Heart left ventricle (tissue), 16 donors: Measurements from ENCODE around the gene PIK3IP1. TPM values are rescaled to one million over a fixed set of nuclear protein-coding genes. Genes with fewer than 3 reads are reported as not detected.

ENCODE experiments used
- ATAC-seq, 4 donors: fragments of 200-7000 bp; cut with Tn5 transposase; one replicate each; pipeline ENCODE4 v1.9.1; 2020 to 2022; ENCODE audit warnings: moderate library complexity in 4 of 4, mild to moderate bottlenecking in 3 of 4, moderate number of reproducible peaks in 1 of 4
- DNase-seq, 5 donors: peaks; one replicate each; pipeline ENCODE4 v3.0.0-alpha.2; 2020
- H3K27ac ChIP-seq, 12 donors: fragments of 200-600 bp; sonication (generic) in 4 of 12; one replicate each; pipeline versions ENCODE4 v1.5.0 to v1.8.0; 2016 to 2022; ENCODE audit warnings: mild to moderate bottlenecking in 2 of 12
- H3K27me3 ChIP-seq, 9 donors: fragments of 200-600 bp; sonication (generic) in 2 of 9; one replicate each; pipeline versions ENCODE4 v1.5.1 to v1.8.0; 2016 to 2022; ENCODE audit warnings: mild to moderate bottlenecking in 3 of 9
- H3K36me3 ChIP-seq, 9 donors: fragments of 200-600 bp; sonication (generic) in 2 of 9; one replicate each; pipeline versions ENCODE4 v1.5.0 to v1.8.0; 2018 to 2022; ENCODE audit warnings: mild to moderate bottlenecking in 2 of 9
- H3K4me1 ChIP-seq, 12 donors: fragments of 200-600 bp; sonication (generic) in 4 of 12; one replicate each; pipeline versions ENCODE4 v1.5.0 to v1.8.0; 2016 to 2022; ENCODE audit warnings: mild to moderate bottlenecking in 3 of 12
- H3K4me3 ChIP-seq, 12 donors: fragments of 200-600 bp; sonication (generic) in 4 of 12; one replicate each; pipeline versions ENCODE4 v1.5.0 to v1.8.0; 2017 to 2022; ENCODE audit warnings: mild to moderate bottlenecking in 9 of 12, moderate library complexity in 4 of 12
- H3K9me3 ChIP-seq, 12 donors: fragments of 200-600 bp; sonication (generic) in 4 of 12; one replicate each; pipeline versions ENCODE4 v1.5.0 to v1.8.0; 2016 to 2022; ENCODE audit warnings: mild to moderate bottlenecking in 1 of 12
- POLR2A ChIP-seq, 2 donors: fragments of 450-650 bp; IDR thresholded peaks; one replicate each; pipeline ENCODE4 v1.6.1; 2017; ENCODE audit warnings: antibody characterized with exemption in 2 of 2, mild to moderate bottlenecking in 2 of 2, moderate library complexity in 2 of 2
- WGBS, 4 donors: extraction: QIAGEN DNeasy Blood & Tissue Kit in 2 of 4; methylation state at CpG; one replicate each; pipeline versions ENCODE4 v1.1.5 to v1.1.7; 2013 to 2018; 5-methylcytosine and 5-hydroxymethylcytosine counted together
- intact Hi-C, 10 donors: fragments of 100-400 bp; cut with DNase I; formaldehyde crosslinking; loops; one replicate each; pipeline versions ENCODE4 v1.11.1 to v1.14.2; 2022
- polyA plus RNA-seq, 2 donors: library from polyadenylated mRNA; stranded (reverse); fragments of 200-250 nt; gene quantifications; one replicate each; pipeline ENCODE4 v1.2.3, GENCODE V29; 2013
- total RNA-seq, 9 donors: library from RNA; depleted of rRNA in 2 of 9; stranded (reverse); fragments of >200 nt in 2 of 9; fragmentation: NEBNext Ultra II Directional in 3 of 9; extraction: Animal tissue kit (Norgen Biotek cat#: 25700) in 3 of 9; gene quantifications; one replicate each; pipeline versions ENCODE4 v1.1.0 to v1.2.4, GENCODE V29; 2016 to 2023
- TF ChIP-seq, protein P1 (sequence below), 12 donors: fragments of 200-600 bp; sonication (generic) in 4 of 12; IDR thresholded peaks; one replicate each; pipeline versions ENCODE4 v1.5.0 to v1.8.0; 2018 to 2022; ENCODE audit warnings: antibody characterized with exemption in 12 of 12, mild to moderate bottlenecking in 5 of 12
- donor health status: ischemic (EF 13 %, LVEDD 7.1; RV severe dilation, severe dysfunction).
- donor health status: healthy with polysubstance abuse.
- donor health status: DM: no; HTN: yes; CAD: no.
- donor health status: DM: no; HTN: no; CAD: no.
- donor health status: ischemic (EF 25% LVEDD 6.9; RV normal size, moderate dysfunction).
- donor health status: ischemic (EF 25% LVEDD 5.7; RV mildly dilated, moderate dysfunction).
- donor health status: healthy.
- donor health status: DM: yes; HTN: yes; CAD: no.
- donor health status: ischemic (EF 35%, LVEDD 5.7; RV mildly dilated, moderate dysfunction).
- donor health status: nonischemic (EF 11% LVEDD 7.7; RV severe dilation, severe dysfunction).
- donor health status: DM: yes; HTN: yes; CAD: no.
- donor health status: PGD.
- donor health status: ischemic (EF 29% LVEDD 5.4; RV normal size, mild dysfunction).
- donor health status: nonischemic (EF 23%, LVEDD 6.1; RV moderate dilation, normal function).

Gene PIK3IP1
- total and polyA plus RNA-seq, 11 donors: 3.8 to 40.7 (median 16.9) TPM

DNA sequence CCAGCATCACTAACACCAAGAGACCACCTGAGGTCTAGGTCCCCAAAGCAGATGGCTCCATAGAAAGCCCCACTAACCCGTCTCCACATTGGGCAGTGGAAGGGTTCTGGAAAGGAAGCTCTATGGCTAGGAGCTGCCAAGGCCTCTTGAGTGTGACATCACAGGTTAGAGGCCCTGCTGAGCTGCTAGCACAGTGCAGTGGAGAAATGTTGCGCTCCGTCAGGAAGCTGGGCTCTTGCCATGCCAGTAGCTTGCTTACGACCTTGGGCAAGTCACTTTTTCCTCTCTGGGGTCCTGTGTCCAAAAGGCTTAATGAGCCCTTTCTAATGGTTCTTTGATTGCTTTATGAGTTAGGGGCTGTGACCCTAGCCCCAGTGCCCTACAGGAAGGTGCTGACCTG, 10.6 kb downstream of the PIK3IP1 start:
- ATAC-seq: peak in 3 of 4 donors; percentile 36 to 78 (median 77)
- H3K27ac ChIP-seq: peak overlapping the region in 3 of 12 donors; percentile 4 to 24 (median 18)

DNA sequence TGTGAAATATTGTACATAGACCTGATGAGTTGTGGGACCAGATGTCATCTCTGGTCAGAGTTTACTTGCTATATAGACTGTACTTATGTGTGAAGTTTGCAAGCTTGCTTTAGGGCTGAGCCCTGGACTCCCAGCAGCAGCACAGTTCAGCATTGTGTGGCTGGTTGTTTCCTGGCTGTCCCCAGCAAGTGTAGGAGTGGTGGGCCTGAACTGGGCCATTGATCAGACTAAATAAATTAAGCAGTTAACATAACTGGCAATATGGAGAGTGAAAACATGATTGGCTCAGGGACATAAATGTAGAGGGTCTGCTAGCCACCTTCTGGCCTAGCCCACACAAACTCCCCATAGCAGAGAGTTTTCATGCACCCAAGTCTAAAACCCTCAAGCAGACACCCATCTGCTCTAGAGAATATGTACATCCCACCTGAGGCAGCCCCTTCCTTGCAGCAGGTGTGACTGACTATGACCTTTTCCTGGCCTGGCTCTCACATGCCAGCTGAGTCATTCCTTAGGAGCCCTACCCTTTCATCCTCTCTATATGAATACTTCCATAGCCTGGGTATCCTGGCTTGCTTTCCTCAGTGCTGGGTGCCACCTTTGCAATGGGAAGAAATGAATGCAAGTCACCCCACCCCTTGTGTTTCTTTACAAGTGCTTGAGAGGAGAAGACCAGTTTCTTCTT, 12.3 kb downstream of the PIK3IP1 start:
- Histone ChIP-seq H3K4me1 (peaks cover 0 to 24% (median 2%) of the 10 kb centered on the region in 12 donors), H3K36me3 (peaks cover 0 to 96% (median 89%) of the 10 kb centered on the region in 9 donors), H3K9me3 (no peaks in the 10 kb centered on the region), H3K4me3 (no peak overlapping the region), H3K27me3 (no peaks in the 10 kb centered on the region), H3K27ac (peak overlapping the region in 1 of 12 donors; percentile 70)
- intact Hi-C loops: loop anchor here in 2 of 10 donors (10.0 kb wide), 2 partner anchors 65 to 175 kb away; partner anchors contain the start of genes LIMK2 (in 1 of the 2) and SELENOM (in 1 of the 2)
- ATAC-seq (no peak), DNase-seq (no peak)
- TF ChIP-seq, protein P1, sequence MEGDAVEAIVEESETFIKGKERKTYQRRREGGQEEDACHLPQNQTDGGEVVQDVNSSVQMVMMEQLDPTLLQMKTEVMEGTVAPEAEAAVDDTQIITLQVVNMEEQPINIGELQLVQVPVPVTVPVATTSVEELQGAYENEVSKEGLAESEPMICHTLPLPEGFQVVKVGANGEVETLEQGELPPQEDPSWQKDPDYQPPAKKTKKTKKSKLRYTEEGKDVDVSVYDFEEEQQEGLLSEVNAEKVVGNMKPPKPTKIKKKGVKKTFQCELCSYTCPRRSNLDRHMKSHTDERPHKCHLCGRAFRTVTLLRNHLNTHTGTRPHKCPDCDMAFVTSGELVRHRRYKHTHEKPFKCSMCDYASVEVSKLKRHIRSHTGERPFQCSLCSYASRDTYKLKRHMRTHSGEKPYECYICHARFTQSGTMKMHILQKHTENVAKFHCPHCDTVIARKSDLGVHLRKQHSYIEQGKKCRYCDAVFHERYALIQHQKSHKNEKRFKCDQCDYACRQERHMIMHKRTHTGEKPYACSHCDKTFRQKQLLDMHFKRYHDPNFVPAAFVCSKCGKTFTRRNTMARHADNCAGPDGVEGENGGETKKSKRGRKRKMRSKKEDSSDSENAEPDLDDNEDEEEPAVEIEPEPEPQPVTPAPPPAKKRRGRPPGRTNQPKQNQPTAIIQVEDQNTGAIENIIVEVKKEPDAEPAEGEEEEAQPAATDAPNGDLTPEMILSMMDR (IDR thresholded peaks at IDR 0.05): no peak
- no peak for TF ChIP-seq POLR2A (IDR thresholded peaks at IDR 0.05)

More for the DNA sequence above, 10.6 kb downstream of the PIK3IP1 start:
- Histone ChIP-seq H3K4me1 (peaks cover 0 to 41% (median 5%) of the 10 kb centered on the region in 12 donors), H3K27me3 (no peaks in the 10 kb centered on the region), H3K4me3 (no peak overlapping the region), H3K36me3 (peaks cover 0 to 100% (median 94%) of the 10 kb centered on the region in 9 donors), H3K9me3 (no peaks in the 10 kb centered on the region)
- peak in 2 of 5 donors; percentile 53 to 71 for DNase-seq
- WGBS, 4 donors: 39 to 48% (median 43%) methylated on average over 4 of the region's 4 CpGs
- intact Hi-C loops: no loop called here
- TF ChIP-seq, protein P1 (IDR thresholded peaks at IDR 0.05): no peak

DNA sequence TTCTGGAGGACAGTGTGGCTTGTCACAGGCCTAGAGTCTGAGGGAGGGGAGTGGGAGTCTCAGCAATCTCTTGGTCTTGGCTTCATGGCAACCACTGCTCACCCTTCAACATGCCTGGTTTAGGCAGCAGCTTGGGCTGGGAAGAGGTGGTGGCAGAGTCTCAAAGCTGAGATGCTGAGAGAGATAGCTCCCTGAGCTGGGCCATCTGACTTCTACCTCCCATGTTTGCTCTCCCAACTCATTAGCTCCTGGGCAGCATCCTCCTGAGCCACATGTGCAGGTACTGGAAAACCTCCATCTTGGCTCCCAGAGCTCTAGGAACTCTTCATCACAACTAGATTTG, 13.0 kb downstream of the PIK3IP1 start:
- H3K4me1 ChIP-seq: peaks cover 0 to 17% (median 0%) of the 10 kb centered on the region in 12 donors
- no peak for ATAC-seq
- intact Hi-C loops: loop anchor here in 2 of 10 donors (10.0 kb wide), 2 partner anchors 64 to 174 kb away; partner anchors contain the start of genes LIMK2 (in 1 of the 2) and SELENOM (in 1 of the 2)
- no peaks in the 10 kb centered on the region for H3K27me3 ChIP-seq
- no peak for DNase-seq
- H3K36me3 ChIP-seq: peaks cover 0 to 96% (median 89%) of the 10 kb centered on the region in 9 donors
- peak overlapping the region in 1 of 12 donors; percentile 70 for H3K27ac ChIP-seq
- no peaks in the 10 kb centered on the region for H3K9me3 ChIP-seq
- TF ChIP-seq, protein P1 (IDR thresholded peaks at IDR 0.05): no peak
- no peak for TF ChIP-seq POLR2A (IDR thresholded peaks at IDR 0.05)
- no peak overlapping the region for H3K4me3 ChIP-seq

DNA sequence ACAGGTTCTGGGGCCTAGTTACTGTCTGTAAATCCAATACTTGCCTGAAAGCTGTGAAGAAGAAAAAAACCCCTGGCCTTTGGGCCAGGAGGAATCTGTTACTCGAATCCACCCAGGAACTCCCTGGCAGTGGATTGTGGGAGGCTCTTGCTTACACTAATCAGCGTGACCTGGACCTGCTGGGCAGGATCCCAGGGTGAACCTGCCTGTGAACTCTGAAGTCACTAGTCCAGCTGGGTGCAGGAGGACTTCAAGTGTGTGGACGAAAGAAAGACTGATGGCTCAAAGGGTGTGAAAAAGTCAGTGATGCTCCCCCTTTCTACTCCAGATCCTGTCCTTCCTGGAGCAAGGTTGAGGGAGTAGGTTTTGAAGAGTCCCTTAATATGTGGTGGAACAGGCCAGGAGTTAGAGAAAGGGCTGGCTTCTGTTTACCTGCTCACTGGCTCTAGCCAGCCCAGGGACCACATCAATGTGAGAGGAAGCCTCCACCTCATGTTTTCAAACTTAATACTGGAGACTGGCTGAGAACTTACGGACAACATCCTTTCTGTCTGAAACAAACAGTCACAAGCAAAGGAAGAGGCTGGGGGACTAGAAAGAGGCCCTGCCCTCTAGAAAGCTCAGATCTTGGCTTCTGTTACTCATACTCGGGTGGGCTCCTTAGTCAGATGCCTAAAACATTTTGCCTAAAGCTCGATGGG, 13.5 kb downstream of the PIK3IP1 start:
- Histone ChIP-seq H3K36me3 (peaks cover 0 to 96% (median 89%) of the 10 kb centered on the region in 9 donors), H3K4me3 (no peak overlapping the region), H3K27ac (peak overlapping the region in 1 of 12 donors; percentile 70), H3K27me3 (no peaks in the 10 kb centered on the region), H3K9me3 (no peaks in the 10 kb centered on the region), H3K4me1 (peaks cover 0 to 15% (median 0%) of the 10 kb centered on the region in 12 donors)
- intact Hi-C loops: loop anchor here in 2 of 10 donors (10.0 kb wide), 2 partner anchors 64 to 174 kb away; partner anchors contain the start of genes LIMK2 (in 1 of the 2) and SELENOM (in 1 of the 2)
- DNase-seq (no peak), ATAC-seq (no peak)
- TF ChIP-seq, protein P1 (IDR thresholded peaks at IDR 0.05): no peak
- no peak for TF ChIP-seq POLR2A (IDR thresholded peaks at IDR 0.05)
- 62 to 77% (median 73%) methylated on average over 6 of the region's 6 CpGs for WGBS, 4 donors
